T-helper 2 cell (primary cell): ENCODE measurements around the gene RIMS1.
"Not testable (repeated sequence)": the region's sequence is repeated elsewhere in the genome, so short reads cannot be mapped to it uniquely, and the experiment has no call there.

Experiments used
- DNase-seq, 5 experiments: peaks; one replicate each; pipeline versions ENCODE4 v3.0.0 to v3.0.0-alpha.2; 2012 to 2022

Gene RIMS1

DNA sequence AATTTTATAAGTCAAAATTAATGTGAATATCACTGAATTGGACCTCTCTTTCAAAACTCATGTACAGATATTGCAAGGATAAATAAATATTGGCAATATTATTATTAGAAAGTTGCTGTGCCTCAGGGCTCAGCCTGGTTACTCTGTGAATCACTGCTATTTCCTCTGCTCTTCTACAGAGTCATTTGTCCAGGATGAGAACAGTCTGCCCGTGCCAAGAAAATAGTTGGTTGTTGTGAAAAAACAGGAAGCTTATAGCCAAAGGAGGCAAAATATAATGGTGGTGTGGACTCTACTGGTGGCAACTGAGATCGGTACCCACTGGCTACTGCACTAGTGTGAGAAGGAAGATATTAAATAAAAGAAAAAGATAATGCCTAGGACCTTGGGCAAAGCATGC is 93.6 kb downstream of the RIMS1 start:
- DNase-seq: no peak

DNA sequence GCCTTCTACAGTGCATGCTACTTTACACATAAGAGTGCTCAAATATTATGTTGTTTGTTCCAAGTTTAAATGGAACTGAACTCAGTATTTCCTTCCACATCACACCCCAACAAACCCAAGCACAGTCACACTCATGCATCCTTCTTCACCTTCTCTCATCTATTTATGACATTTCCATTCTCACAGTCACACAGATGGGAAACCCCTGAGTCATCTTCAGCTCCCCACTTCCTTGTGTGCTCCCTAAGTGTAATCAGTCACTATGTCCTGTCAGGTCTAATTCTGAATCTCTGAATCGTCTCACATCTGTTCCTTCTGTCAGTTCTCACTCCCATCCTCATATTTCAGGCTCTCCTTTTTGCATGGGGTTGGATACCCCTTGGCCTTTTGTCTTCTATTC is 96.0 kb downstream of the RIMS1 start:
- DNase-seq: no peak

DNA sequence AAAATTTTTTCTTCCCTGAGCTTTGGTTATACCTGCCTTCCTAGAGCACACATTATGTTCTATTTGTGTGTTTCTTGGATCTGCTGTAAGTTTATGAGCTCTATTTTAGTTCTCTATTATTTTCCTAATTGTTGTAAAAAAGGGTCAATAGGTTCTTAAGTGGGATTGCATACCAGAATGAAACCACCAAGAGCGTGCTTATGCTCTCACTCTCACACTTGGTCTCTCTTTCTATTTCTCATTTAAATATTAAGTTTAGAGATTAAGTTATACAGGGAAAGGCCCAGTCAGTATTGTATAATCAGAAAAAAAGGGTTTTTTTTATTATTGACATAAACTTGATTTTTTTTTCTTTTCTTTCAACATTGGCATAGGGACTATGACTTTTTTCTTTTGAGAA is 96.8 kb downstream of the RIMS1 start:
- DNase-seq: no peak

DNA sequence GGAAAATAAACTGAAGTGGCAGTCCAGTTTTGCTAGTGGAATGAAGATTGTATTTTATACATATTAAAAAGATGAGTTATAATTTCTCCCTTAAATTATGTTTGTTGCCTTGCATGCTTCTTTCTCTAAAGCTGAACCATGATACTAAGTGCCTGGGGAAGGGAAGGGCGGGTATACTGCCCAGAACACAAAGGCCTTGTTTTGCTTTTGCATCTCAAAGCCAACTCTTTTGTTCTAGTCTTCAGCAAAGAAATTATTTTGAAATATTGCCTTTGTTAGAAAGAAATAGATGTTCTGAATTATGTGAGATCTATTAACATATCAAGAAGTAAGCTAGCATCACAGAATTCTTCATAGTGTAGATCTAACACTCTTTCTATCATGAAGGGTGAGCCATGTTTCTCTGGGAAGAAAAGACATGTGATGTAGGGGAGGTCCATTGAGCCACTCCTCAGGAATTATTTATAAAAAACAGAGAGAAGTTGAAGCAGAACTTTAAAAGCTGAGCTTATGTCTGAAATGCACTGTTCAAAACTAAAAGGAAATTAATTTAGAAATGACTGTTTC is 108.4 kb downstream of the RIMS1 start:
- DNase-seq: no peak

DNA sequence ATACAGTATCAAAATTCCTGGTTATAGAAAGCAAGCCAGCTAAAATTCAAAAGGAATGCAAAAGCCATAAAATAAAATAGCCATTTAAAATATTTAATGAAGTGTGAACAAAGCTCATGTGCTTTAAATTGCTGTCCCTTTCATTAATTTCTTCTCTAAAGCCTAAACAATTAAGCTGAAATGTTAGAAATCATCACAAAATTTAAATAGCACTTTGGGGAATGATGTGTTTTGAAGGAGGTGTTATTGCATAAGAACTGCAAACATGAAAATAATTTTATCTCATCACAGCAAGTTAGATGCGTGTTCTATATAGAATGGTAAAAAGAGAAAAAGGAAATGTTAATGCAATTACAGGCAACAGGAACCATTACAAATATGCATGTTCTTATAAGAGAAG is 111.0 kb downstream of the RIMS1 start:
- DNase-seq: no peak

DNA sequence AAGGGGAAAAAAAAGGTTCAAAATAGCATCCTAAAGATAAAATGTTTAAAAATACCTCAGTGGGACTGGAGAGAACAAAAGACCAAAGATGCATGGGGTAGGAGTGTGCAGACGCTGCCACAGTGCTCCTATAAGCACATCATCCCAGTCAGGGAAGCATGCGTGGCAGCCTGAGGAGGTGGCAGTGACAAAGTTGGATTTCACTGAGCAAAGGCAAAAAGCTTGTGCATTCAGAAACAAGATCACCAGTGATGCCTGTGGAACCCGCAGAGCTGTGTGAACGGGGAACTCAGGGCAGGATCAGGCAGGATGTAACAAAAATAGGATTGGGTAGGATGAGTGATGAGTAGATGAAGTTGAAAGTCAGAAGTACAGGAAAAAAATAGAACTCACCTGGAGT is 116.1 kb downstream of the RIMS1 start:
- no peak for DNase-seq

DNA sequence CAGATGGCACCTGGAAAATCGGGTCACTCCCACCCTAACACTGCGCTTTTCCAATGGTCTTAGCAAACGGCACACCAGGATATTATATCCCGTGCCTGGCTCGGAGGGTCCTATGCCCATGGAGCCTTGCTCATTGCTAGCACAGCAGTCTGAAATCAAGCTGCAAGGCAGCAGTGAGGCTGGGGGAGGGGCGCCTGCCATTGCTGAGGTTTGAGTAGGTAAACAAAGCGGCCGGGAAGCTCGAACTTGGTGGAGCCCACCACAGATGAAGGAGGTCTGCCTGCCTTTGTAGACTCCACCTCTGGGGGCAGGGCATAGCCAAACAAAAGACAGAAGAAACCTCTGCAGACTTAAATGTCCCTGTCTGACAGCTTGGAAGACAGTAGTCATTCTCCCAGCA is 120.2 kb downstream of the RIMS1 start:
- DNase-seq: not testable (repeated sequence)

DNA sequence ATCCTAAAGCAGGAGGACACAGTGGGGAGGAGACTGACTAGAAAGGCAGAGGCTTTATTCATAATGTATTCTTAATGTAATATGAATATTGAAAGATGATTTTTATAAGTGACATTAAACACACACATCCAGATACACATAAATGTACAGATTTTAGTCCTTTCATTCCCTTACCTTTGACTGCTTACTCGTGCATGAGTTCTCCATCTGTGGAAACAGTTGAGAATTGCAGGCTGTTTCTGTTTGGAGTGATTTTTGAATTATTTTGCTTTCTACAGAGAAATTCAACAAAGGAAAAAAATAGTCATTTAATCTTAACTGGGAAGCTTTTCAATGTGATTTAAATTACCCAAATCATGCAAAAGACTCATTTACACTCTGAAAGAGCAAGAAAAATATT is 136.5 kb downstream of the RIMS1 start:
- no peak for DNase-seq

DNA sequence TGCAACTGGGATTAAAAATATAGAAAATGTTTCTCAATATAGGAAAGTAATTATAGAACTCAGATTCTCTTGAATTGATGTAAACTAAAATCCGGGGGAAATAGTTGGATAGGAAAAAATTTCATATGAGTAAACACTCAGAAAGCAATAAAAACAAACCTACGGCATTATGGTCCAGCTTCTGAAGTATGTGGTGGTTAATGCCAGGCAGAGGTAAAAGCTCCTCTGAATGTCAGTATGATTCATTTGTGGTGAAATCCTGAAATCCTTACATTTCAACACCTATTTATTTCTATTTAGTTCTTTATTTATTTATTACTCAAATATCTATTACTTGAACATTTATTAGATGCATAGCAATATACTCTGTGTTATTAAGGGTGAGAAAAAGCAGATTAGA is 145.1 kb downstream of the RIMS1 start:
- DNase-seq: no peak

DNA sequence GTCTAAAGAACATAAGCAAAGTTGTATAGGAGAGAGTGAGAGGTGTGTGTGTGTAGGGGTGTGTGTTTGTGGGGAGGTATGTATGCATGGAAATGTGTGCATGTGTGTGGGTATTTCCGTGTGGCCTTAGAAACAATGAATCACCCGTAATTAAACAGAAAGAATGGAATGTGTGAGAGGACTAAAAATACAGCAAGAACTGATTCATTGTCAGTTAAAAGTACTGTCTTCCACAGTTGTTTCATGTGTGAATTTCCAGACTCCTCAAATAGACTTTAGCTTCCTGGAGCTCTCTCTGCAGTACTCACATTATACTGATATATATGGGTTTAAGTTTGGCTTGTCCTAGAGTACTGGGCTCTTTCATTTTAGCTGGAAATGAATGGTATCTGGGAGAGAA is 145.7 kb downstream of the RIMS1 start:
- DNase-seq: no peak

DNA sequence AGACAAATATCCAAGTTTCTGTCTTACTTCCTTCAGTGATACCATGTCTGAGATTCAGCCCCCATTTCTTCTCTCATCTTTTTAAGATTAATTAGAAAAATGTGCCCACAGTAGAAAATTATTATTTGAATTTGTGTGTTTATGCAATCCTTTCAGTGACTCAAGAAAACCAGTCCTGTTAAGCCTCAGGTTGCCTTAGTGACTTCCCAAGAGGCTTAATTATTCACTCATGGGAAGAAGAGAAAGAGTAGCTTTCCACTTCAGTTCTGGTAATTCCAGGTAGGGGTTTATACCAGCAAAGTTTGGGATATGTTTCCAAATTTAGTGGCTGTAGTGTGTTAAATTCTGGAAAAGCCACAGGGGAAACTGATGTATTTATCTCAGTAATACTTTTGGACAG is 149.1 kb downstream of the RIMS1 start:
- no peak for DNase-seq

DNA sequence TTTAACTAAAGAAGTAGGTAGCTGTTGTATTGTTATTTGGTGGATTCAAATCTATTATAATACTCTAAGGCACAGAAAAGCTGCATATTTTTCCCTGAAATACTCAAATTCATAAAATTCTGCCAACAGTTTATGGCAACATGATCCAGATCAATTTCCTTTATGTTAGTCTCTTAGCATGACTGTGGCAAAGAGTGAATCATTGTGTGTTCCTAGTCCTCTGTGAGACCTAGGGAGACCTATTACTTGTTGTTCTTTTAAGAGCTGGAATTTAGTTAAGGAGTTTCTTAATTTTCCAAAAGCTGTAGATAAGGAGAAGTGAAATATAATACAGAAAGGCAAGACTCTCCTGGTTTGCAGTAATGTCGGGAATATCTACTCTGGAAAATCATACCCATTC is 149.6 kb downstream of the RIMS1 start:
- DNase-seq: no peak

DNA sequence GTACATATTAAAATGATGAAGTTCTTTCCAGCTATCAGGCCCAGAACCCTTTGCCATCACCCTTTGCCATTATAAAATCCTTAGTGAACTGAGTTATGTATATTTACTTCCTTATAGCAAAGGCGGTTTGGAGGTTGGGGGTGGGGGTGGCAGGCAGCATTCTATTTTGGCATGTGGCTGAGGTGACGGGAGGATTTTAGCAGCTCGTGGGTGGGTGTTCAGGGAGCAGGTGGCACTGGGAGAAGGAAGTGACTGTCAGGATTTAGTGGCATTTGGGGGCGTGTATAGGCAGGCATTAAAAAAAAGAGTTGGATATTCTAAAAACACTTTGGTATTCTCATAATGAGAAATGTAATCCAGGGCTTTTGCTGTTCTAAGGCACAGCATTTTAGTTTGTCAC is 150.7 kb downstream of the RIMS1 start:
- DNase-seq: no peak

DNA sequence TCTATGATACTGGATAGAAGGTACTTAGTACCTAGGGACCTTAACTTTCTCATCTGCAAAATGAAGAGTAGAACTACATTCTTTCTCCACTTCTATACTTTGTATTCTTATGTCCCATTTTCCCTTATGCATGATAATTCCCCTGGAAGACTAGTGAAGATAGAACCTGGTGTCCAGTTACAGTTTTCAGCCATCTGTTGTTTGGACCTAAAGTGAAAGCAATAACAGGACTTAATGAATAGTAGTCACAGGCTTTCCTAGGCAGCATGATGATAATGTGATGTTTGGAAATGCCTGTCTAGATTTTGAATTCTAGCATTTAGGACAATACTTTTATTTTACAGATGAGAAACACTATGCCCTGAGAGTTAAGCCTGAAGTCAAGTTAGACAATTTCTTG is 153.8 kb downstream of the RIMS1 start:
- DNase-seq: no peak

DNA sequence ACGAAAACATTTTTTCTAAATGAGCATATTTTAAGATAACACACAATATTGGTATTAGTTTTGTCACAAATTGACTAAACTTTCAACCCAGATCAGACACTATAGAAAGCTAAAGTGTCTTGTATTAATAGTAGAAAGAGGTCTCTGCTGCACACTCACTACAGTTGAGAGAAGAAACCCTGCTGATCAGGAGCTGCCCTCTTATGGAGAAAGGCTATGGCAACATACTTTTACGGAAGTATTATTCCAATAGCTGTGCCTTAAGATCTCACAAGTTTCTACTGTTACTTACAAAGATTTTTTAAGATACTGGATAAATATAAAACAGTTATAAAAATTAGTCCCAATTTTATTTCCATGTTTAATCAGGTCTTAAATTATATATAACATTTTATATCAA is 155.7 kb downstream of the RIMS1 start:
- DNase-seq: no peak

DNA sequence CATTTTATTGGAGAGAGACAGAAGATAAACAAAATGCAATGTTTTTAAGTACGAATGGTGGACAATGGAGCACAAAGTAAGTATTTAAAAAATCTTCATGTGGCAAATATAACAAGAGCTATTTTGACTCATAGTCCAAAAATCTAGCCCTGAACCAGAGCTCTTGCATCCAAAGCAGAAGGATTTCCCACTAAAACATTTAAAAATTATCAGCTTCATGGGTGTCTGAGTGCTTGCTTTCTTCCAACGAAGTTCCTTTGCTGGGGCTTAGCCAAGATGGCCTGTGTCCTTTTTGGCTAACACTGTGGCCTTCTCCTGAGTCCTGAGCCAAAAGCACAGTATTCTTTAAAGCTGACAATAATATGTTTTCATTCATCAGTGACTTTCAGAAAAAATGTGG is 161.7 kb downstream of the RIMS1 start:
- DNase-seq: no peak

DNA sequence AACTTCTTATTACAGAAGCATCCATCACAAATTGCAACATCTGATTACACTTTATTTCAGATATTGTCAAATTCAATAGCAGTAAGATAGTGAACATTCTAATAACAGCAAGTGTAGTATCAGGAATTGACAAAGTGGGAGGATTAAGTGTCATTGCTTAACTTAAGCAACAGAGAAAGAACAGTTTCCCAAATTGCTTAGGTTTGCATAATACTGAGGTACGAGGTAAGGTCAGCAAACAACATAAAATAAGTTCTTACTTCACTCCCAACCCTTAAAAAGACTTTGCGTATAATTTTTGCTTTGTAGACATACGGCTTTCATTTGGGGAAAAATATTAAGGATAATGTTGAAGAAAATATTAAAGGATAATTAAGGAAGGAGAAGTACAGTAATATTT is 163.0 kb downstream of the RIMS1 start:
- DNase-seq: no peak

DNA sequence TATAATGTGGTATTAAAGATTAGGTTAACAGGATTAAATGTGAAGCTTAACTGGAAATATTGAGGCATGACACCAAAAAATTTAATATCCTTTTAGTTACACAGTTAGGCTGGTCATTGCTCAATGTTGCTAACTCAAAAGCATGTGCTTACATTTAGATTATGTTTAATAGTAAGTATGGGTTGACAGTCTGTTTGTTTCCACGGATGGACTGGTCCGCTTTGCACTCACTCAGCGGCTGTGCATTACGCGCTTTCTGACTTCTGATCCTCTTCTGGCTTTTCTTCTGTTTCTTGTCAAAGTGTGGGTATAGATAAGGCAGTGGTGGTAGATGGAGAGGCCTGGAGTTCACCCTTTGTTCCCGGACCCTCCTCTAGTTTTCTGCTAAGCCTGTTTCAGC is 174.9 kb downstream of the RIMS1 start:
- DNase-seq: no peak

DNA sequence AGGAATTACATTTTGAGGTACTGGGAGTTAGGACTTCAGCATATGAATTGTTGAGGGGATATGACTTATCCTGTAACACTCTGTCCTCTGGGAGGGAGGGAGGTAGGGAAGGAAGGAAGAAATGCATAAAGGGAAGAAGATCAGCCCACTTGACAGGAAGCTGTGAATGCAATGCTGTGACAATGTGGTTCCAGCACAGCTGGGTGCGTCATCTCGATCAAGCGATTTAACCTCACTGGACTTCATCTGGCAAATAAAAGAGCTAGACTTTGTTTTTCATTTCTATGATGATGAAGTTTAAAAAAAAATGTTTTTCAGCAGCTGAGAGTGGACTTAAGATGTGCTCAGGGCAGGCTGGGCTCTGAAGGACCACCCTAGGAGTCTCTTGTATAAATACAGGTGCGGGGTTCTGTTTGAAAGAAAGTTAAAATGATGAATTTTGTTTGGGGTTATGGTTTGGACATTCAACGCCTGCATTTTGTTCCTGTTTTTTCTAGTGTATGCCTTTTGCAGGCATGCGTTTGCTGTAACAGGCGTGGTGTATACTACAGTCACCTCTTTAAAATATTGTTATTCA is 178.1 kb downstream of the RIMS1 start:
- no peak for DNase-seq

DNA sequence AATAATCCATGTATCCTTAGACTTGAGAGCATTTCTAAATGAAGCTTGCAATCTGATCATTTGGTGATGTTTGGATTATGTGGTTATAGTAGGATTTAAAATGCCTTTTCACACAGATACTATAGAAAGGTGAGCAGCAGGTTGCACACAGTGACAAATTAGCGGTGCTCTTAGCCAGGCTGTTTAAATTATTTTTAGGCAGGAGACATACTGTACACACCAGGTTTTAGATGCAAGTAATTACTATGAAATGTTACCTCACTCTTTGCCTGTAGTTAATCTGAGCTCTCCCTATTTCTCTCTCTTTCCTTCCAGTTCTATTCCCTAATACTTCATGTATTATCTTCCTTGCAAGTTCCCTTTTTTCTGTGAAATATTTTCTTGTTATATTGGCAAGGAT is 191.7 kb downstream of the RIMS1 start:
- no peak for DNase-seq

DNA sequence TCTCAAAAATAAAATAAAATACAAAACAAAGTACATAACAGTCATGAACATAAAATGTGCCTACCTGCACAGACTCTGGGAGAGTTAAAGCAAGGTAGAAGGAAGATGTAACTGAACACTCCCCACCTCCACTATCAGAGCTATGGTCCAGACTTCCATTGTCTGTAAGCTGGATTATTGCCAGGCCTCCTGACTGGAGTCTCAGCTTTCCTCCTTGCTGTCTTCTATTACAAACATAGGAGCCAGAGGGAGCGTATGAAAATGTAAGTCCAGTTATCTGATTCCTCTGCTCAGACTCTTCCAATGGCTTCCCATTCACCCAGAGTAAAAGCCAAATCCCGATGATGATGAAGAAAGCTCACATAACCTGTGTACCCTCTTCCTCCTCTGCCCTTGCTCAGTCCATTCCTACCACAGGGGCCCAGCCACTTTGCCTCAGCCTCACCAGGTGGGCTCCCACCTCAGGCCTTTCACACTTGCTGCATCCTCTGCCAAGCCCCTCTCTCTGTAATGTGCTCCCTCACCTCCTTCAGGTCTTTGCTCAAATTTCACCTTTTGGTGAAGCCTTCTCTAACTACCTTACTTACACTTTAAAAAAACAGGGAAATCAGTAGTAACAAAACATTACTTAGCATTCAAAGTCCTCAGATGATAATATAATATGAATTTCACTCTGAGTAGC is 194.1 kb downstream of the RIMS1 start:
- DNase-seq: no peak

DNA sequence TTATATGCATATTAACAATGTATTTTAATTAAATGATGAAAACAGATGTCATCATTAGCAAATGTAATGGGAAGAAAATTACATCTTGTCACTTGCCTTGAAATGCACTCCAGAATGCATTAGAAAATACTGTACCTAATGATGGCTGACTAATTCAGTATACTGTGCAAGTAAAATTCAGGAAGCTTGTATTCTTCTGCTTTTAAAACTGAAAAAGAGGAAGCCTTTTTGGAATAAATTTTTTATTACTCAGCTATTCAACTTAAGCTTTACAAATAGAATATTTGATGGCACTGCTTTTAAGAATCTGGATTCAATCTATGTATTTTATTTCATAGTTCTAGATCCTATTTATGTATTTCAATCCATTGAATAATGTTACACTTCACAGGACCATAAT is 195.5 kb downstream of the RIMS1 start:
- no peak for DNase-seq

DNA sequence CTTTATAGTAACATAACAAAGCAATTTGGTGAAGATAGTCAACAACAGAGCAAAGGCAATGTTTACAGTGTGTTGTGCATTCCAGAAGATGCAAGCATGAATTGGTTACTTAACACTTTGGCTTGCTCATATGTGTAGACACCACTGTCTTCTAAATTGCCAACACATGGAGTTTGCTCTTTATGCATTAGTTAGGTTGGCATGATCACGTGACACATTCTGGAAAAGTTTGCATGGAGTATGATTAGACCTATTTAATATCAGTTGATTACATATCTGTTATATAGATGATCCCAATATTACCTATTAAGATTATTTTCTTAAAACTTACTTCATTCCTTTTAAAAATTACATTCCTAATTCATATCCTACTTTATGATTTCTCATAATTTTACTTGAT is 197.6 kb downstream of the RIMS1 start:
- DNase-seq: no peak

DNA sequence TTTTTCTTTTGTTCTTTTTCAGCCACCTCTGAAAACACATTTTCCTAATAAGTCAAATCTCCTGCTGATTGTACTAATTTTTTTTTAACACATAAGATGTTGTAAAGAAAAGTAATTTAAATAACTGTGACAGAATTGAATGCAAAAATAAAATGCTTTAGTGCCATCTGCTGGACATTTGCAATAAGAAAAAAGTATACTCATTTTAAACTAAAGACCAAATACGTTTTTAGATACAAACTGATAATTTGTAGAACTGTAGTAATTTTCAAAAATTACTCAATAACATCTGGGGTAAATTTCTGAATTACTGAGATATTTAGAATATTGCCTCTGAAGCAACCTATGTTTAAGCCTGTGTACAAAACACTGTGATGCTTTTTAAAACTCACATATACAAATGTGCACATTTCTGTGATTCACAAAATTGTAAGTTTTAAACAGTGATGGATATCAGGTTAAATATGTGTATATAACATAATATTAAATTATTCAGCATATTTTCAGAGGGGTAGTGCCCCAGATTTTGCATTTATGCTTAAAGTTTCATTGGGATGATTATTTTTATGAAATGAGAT is 198.7 kb downstream of the RIMS1 start:
- no peak for DNase-seq

DNA sequence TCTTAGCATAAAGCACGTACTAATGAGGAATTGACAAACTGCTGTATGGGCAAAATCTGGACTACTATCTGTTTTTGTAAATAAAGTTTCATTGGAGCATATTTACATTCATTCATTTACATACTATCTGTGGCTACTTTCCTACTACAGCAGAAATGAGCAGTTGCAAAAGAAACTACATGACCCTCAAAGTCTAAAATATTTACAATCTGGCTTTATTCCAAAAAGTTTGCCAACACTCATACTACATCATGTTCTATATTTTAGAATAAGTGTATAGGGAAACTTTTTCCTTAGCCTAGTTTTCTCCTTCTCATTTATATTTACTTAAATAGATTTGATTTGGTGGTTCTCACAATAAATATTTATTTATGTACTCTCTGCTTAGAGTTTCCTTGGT is 208.2 kb downstream of the RIMS1 start:
- no peak for DNase-seq
